ENCODE results near the gene KRT37.

DNA sequence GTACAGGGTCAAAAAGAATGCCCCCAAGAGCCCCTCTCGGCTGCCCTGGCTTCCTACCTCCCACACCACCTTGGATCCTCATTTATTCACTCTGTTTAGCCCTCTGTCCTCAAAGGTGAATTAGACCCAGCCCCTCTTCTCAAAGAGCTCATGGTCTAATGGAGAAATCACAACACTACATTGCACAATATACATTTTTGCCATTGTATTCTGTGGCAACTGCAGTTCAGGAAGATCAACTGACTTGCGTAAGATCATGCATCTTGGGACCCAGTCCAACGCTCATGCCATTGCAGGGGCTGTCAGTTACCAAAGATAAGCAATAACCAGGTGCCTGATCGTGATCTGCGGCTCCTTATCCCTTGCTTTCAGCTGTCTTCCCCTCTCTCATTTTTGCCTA lies 15.0 kb upstream of the KRT37 start:
- TF ChIP-seq, protein P1, sequence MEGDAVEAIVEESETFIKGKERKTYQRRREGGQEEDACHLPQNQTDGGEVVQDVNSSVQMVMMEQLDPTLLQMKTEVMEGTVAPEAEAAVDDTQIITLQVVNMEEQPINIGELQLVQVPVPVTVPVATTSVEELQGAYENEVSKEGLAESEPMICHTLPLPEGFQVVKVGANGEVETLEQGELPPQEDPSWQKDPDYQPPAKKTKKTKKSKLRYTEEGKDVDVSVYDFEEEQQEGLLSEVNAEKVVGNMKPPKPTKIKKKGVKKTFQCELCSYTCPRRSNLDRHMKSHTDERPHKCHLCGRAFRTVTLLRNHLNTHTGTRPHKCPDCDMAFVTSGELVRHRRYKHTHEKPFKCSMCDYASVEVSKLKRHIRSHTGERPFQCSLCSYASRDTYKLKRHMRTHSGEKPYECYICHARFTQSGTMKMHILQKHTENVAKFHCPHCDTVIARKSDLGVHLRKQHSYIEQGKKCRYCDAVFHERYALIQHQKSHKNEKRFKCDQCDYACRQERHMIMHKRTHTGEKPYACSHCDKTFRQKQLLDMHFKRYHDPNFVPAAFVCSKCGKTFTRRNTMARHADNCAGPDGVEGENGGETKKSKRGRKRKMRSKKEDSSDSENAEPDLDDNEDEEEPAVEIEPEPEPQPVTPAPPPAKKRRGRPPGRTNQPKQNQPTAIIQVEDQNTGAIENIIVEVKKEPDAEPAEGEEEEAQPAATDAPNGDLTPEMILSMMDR (IDR thresholded peaks at IDR 0.05), result no peak
- TF ChIP-seq, protein P2, sequence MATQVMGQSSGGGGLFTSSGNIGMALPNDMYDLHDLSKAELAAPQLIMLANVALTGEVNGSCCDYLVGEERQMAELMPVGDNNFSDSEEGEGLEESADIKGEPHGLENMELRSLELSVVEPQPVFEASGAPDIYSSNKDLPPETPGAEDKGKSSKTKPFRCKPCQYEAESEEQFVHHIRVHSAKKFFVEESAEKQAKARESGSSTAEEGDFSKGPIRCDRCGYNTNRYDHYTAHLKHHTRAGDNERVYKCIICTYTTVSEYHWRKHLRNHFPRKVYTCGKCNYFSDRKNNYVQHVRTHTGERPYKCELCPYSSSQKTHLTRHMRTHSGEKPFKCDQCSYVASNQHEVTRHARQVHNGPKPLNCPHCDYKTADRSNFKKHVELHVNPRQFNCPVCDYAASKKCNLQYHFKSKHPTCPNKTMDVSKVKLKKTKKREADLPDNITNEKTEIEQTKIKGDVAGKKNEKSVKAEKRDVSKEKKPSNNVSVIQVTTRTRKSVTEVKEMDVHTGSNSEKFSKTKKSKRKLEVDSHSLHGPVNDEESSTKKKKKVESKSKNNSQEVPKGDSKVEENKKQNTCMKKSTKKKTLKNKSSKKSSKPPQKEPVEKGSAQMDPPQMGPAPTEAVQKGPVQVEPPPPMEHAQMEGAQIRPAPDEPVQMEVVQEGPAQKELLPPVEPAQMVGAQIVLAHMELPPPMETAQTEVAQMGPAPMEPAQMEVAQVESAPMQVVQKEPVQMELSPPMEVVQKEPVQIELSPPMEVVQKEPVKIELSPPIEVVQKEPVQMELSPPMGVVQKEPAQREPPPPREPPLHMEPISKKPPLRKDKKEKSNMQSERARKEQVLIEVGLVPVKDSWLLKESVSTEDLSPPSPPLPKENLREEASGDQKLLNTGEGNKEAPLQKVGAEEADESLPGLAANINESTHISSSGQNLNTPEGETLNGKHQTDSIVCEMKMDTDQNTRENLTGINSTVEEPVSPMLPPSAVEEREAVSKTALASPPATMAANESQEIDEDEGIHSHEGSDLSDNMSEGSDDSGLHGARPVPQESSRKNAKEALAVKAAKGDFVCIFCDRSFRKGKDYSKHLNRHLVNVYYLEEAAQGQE (IDR thresholded peaks at IDR 0.05; ENCODE audit: insufficient read depth in 1 of 2, low read depth in 2 of 2, low read length in 1 of 2), result no peak
- TF ChIP-seq TCF7L2 (IDR thresholded peaks at IDR 0.05; ENCODE audit: low read depth, low read length), result no peak
